Measurements from ENCODE around the gene C11orf16. TPM values are rescaled to one million over a fixed set of nuclear protein-coding genes. Genes with fewer than 3 reads are reported as not detected.

C11orf16 gene
- total RNA-seq, 1 donor from 2014 or later, result not detected

GRCh38 chr11:8967184-8967583, 34.4 kb upstream of the C11orf16 start:
- Histone ChIP-seq H3K27me3 (ENCODE audit: control insufficient read depth, insufficient read depth, low read length) (no peaks in the 10 kb centered on the region), H3K36me3 (ENCODE audit: control insufficient read depth, insufficient read depth, low read length) (no peaks in the 10 kb centered on the region), H3K4me3 (ENCODE audit: low read depth, low read length) (no peak overlapping the region)
- TF ChIP-seq CTCF (IDR thresholded peaks at IDR 0.05; ENCODE audit: insufficient read depth, low read length, severe bottlenecking), result no peak
- no peak for FAIRE-seq
- DNase-seq (ENCODE audit: low read depth), result no peak

DNA sequence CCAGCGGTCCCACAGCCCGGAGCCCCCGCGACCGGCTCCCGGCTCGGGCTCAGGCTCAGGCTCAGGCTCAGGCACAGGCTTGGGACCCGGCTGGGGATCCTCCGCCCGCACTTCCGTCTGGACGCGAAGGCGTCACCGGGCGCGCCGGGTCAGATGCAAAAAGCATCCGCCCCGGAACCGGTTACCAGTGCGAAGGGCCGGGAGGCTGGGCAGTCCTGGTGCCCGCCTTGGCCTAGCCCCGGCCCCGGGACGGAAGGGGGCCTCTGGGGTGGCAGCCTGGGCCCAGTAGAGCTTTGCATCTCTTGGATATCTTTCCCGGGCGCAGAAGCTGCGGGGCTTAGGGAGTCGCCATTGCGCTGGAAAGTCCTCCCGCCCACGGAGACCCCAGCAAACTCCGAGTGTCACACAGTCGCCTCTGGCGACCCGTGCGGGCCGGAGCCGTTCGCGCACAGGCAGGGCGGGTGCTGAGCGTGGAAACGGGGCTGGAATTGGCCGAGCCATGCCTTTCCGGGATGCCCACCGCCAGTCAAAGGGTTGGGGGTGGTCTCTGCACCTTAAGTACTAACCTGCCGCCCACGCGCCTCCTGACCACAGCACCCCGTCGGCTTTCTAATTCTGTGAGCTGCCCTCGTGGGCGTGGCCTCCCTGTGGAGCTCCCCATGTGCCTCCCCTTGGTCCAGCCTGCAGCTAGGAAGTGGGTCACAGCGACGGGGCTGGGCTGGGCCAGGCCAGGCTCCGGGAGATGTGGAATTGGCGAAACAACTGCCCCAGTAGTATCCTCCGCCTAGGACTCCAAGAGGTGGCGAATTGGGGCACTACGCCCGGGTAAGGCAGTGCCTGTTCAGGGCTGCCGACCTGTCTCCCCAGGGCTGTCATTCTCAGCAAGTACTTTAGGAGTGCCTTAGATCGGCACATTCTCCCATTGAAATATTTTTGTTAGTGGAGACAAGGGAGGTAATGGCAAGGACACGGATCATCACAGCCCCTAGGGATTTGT, 31.9 kb upstream of the C11orf16 start, which contains the start of gene TMEM9B:
Gene TMEM9B, minus strand, starts transcription at position 119 of the 997 bp plus-strand sequence. CDS start 129 bp downstream, outside the sequence.
- no peak for FAIRE-seq
- DNase-seq (ENCODE audit: low read depth), result peak; percentile 73
- Histone ChIP-seq H3K27me3 (ENCODE audit: control insufficient read depth, insufficient read depth, low read length) (no peaks in the 10 kb centered on the region), H3K36me3 (ENCODE audit: control insufficient read depth, insufficient read depth, low read length) (no peaks in the 10 kb centered on the region), H3K4me3 (ENCODE audit: low read depth, low read length) (peak within 1 kb of the TSS; percentile 87)
- TF ChIP-seq CTCF (IDR thresholded peaks at IDR 0.05; ENCODE audit: insufficient read depth, low read length, severe bottlenecking), result no peak

DNA sequence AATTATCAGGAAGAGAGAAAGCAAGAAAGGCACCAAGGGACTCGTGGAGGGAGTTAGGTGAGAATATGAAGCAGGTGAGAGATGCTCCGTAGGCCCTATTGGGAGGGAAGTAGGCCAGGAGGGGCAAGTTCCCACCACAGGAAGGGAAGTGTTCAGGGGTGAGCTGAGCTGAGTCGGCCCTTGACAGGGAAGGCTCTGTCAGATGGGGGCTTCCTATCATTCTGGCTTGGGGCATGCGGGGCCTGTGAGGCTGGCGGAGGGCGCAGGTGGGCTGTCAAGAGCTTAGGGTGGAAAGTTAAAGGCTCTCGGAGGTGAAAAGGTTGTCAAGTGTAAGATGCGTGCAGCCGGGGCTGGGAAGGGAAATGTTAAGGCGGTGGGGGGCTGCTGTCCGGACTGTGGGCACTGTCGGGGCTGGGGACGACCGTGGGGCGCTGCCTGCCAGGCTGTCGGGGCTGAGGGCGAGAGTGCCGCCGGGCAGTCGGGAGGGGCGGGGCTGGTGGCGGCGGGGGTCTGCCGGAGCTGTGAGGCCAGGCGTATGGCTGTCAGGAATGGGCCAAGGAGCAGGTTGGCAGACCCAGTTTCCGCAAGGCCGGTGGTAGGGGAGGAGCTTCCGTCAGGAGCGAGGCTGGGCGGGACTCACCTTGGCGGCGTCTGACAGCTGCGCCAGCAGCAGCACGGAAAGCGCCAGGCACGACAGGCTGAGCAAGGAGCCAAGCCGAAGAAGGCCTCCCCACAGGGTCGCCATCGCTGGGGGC, 31.0 kb upstream of the C11orf16 start:
- peak; percentile 77 for DNase-seq (ENCODE audit: low read depth)
- Histone ChIP-seq H3K27me3 (ENCODE audit: control insufficient read depth, insufficient read depth, low read length) (no peaks in the 10 kb centered on the region), H3K36me3 (ENCODE audit: control insufficient read depth, insufficient read depth, low read length) (no peaks in the 10 kb centered on the region), H3K4me3 (ENCODE audit: low read depth, low read length) (peak overlapping the region; percentile 87)
- FAIRE-seq, result no peak
- TF ChIP-seq CTCF (IDR thresholded peaks at IDR 0.05; ENCODE audit: insufficient read depth, low read length, severe bottlenecking), result no peak

DNA sequence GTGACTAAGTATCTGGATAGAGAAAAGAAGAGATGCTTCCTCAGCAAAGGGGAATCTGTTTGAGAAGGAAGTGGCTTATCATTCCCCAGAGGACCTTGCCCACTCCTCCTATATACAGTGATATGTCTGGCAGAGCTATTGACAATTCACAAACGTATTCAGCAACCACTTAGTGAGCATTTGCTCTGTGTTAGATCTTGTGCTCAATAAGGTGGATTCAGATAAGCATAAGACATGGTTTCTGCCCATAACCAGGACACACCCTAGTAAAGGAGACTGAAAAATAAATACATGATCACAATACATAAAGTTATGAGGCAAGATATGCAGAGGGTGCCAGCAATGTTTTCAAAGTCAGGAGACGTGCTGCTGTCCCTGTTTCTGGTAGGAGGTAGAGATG, 30.1 kb upstream of the C11orf16 start:
- Histone ChIP-seq H3K4me3 (ENCODE audit: low read depth, low read length) (no peak overlapping the region), H3K36me3 (ENCODE audit: control insufficient read depth, insufficient read depth, low read length) (no peaks in the 10 kb centered on the region), H3K27me3 (ENCODE audit: control insufficient read depth, insufficient read depth, low read length) (no peaks in the 10 kb centered on the region)
- TF ChIP-seq CTCF (IDR thresholded peaks at IDR 0.05; ENCODE audit: insufficient read depth, low read length, severe bottlenecking), result no peak
- no peak for FAIRE-seq
- DNase-seq (ENCODE audit: low read depth), result no peak

DNA sequence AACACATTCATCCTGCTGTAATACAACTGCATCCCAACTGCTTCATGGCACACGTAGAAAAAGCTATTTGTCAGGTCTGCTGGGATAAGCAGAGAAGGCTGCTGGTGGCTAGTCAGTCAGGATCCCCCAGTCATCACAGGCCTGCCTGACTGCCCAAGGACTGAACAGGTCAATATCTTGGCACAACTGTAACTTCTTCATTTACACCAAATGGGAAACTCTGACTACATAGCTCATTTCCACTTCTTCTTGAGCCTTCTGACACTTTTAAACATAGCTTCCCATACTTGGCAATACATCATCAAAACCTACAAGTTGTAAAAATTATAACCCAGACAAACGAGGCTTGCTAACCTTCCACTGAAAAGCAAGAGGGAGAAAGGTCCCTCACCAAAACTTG, 28.7 kb upstream of the C11orf16 start:
- FAIRE-seq, result no peak

More for the DNA sequence above, 28.7 kb upstream of the C11orf16 start:
- TF ChIP-seq CTCF (IDR thresholded peaks at IDR 0.05; ENCODE audit: insufficient read depth, low read length, severe bottlenecking), result no peak
- H3K36me3 ChIP-seq (ENCODE audit: control insufficient read depth, insufficient read depth, low read length), result no peaks in the 10 kb centered on the region
- H3K4me3 ChIP-seq (ENCODE audit: low read depth, low read length), result no peak overlapping the region
- no peaks in the 10 kb centered on the region for H3K27me3 ChIP-seq (ENCODE audit: control insufficient read depth, insufficient read depth, low read length)
- no peak for DNase-seq (ENCODE audit: low read depth)
